NCI-H748 treated with DMSO at 0.1 percent for 48 hours (cell line): Measurements from ENCODE around the gene C22orf31.
"Not testable (repeated sequence)": the region's sequence is repeated elsewhere in the genome, so short reads cannot be mapped to it uniquely, and the experiment has no call there.

Experiments used
- DNase-seq: peaks from one replicate; lab custom pipeline; 2025; lab: John Stamatoyannopoulos, UW

Gene C22orf31

GRCh38 chr22:29055192-29055830, 6.3 kb downstream of the C22orf31 start:
- no peak for DNase-seq

DNA sequence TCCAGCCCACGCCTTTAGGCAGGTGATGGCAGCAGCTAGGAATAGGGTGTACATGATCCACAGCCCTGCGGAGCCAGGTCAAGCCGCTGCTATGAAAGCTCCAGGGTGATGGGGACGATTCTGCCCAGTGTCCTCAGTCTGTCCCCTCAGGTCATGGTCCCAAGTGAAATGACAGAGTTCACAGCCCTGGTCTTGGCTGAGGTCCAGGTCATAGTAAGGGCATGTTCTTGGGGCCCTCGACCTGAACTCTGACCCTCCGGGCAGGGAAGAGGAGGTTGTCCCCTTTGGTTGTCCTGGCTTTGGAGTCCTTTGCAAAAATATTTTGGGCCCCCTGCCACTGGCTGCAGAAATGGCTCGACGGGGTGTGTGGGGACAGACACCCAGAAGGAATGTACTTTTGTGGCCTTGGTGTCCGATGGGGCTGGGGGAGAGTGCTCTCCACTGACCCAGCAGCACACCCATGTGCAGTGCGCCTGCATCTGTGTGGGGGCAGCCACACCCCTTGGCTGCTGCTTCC, 7.3 kb downstream of the C22orf31 start:
- DNase-seq = no peak

- no peak for DNase-seq
Measured at GRCh38 chr22:29053048-29053702, 8.5 kb downstream of the C22orf31 start.

- DNase-seq = no peak
Measured at GRCh38 chr22:29050457-29050856, 11.2 kb downstream of the C22orf31 start.

DNA sequence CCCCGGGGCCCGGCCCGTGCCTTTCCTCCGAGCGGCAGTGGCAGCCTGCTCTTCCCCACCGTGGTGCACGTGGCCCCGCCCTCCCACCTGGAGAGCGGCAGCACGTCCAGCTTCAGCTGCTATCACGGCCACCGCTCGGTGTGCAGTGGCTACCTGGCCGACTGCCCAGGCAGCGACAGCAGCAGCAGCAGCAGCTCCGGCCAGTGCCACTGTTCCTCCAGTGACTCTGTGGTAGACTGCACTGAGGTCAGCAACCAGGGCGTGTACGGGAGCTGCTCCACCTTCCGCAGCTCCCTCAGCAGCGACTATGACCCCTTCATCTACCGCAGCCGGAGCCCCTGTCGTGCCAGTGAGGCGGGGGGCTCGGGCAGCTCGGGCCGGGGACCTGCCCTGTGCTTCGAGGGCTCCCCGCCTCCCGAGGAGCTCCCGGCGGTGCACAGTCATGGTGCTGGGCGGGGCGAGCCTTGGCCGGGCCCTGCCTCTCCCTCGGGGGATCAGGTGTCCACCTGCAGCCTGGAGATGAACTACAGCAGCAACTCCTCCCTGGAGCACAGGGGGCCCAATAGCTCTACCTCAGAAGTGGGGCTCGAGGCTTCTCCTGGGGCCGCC, 11.9 kb downstream of the C22orf31 start:
- no peak for DNase-seq

- no peak for DNase-seq
Measured at GRCh38 chr22:29048822-29049654, 12.6 kb downstream of the C22orf31 start.

GRCh38 chr22:29044657-29045176, 16.9 kb downstream of the C22orf31 start:
- DNase-seq = no peak

DNA sequence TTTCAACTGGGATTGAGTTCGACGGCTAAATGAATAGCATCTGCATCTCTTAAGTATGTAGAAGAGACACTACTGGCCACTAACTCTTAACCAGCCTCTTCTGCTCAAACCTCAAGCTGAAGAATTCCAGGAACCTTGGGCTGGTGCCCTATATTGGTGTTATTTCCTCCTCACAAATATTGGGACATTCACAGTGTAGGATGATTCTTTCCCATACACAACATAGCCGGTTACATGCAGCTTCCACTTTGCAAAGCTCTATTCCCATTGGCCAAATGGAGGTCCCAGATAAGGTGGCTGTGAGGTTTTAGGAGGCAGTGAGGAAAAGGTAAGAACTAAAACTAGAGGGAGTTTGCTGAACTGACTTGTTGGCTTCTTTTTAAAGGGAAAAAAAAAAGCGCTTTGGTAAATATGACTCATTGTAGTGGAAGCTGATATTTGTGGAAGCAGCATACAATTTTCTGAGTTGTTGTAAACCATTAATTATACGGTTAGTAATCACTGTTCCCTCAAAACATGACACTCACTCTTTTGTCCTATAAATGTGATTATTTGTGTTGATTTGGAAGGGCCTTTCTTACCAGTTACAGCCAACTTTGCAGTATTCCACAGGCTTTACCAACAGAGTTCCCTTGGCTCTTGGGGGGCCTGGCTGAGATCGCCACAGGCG, 17.6 kb downstream of the C22orf31 start:
- no peak for DNase-seq

DNA sequence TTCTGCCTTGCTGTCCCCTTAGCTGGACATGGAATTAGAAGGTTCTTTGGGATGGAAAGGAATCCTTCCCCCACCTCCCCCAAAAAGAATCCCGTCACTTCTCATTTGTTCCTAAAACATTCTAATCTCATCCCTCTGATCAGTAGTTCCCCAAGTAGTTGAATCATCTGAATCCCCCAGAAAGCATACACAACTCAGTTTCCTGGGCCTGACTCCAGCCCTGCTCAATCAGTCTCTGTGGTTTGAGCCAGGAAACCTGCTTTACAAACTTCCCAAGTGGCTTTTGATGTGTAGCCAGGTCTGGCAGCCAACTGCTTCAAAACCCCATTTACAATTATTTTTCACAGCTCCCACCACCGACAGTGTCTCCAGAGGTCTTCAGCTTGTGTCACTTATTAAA, 20.2 kb downstream of the C22orf31 start:
- no peak for DNase-seq

GRCh38 chr22:29040385-29041275, 21.0 kb downstream of the C22orf31 start:
- peak; percentile 32 for DNase-seq

DNA sequence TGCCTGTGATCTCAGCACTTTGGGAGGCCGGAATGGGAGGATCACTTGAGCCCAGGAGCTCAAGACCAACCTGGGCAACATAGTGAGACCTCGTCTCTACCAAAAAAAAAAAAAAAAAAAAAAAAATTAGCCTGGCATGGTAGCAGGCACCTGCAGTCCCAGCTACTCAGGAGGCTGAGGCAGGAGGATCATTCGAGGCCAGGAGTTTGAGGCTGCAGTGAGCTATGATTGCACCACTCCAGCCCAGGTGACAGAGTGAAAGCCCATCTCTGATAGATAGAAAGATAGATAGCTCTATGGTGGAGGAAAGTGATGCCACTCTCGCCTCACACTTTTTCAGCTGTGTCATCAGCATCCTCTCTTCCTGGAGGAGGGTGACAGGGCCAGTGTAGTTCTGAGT, 21.9 kb downstream of the C22orf31 start:
- not testable (repeated sequence) for DNase-seq

GRCh38 chr22:29039148-29039547, 22.5 kb downstream of the C22orf31 start:
- DNase-seq = no peak

DNA sequence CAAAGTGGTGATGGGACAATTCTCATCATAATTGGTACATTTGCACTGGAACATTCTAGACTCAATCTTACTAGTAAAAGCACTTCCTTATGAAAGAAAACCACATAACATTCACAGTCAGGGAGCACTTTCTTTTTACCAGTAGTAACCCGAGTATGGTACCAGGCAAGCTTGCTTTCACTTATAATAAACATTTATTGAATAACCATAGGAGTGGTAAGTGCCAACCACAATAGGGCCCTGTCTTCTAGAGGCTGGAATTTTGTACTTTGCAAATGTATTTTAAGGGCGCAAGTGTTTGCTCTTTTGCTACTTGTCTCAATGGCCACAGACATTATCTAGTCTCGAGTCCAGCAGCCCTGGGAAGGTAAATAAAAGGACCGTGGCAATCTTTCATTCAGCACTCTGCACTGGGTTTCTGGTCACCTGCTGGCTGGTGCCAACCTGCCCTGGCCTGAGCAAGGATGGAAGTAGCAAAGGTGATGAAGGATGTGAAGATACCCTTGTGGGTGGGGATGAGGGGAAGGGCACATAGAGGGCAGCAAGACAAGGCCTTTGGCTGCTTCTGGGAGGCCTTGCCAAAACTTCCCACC, 24.2 kb downstream of the C22orf31 start:
- no peak for DNase-seq

DNA sequence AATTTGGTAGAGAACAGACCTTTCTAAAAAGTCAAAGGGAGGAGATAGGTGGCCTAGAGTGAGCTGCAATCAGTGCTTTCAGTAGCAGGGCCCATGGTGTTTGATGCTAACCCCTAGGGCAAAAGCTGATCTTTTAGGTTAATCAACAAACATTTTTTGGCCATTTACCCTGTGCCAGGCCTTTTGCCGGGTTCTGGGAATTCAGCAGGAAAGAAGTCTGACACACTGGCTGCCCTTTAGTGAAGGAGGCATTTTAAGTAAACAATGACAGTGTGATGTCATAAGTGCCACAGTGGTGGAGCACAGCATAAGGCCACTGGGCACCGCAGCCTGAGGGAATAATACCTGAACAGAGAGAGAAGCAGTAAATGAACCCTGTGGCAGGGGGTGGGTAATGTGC, 29.0 kb downstream of the C22orf31 start:
- DNase-seq = no peak

GRCh38 chr22:29032014-29032475, 29.6 kb downstream of the C22orf31 start:
- no peak for DNase-seq

DNA sequence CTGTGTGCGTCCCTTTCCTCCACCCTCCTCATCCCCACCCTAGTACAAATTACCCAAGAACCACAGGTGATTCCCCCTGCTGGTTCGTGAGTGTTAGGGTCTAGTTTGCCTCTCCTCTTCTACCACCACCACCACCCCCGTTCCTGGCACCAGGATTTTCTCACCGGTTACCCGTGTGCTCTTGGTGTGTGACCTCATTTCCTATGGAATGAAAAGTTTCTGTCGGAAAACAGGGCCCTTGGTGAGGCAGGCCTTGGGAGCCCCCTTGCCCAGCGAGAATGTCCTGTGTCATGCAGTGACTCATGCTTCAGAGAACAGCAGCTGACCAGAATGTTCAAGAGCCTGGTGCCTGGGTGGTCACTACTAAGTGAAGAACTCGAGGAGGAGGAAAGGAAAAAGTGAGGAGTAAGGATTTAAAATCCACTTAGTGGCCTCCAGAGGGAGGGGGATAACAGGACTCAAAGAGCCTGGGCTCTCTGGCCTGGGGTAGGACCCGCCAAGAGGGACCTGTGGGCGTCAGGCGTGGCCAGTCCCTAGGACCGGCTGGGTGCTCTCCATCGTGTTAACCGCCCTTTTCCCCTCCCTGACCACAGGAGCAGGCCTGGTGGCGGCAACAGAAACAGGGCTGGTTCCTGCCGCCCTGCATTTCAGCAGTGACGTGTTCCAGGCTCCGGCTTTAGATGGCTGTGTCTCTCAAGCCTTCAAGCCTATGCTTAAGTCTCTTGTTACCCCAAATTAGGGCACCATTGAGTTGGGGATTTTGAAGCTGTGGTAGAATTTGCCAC, 30.2 kb downstream of the C22orf31 start:
- no peak for DNase-seq

- DNase-seq = no peak
Measured at GRCh38 chr22:29030618-29031226, 30.9 kb downstream of the C22orf31 start.

GRCh38 chr22:29030016-29030617, 31.5 kb downstream of the C22orf31 start:
- DNase-seq = no peak
